Liver (tissue), 9 donors: ENCODE data around the gene PLXNA3. TPM values are rescaled to one million over a fixed set of nuclear protein-coding genes. Genes with fewer than 3 reads are reported as not detected.

Experiments used
- DNase-seq: peaks from one replicate; pipeline ENCODE4 v3.0.0-alpha.2; 2017; ENCODE audit warnings: low spot score
- H3K27ac ChIP-seq, 2 donors: one replicate each; pipeline ENCODE4 v1.7.0; 2013; ENCODE audit warnings: inconsistent platforms in 2 of 2, low read length in 2 of 2, control low read depth in 1 of 2, low read depth in 1 of 2, mild to moderate bottlenecking in 1 of 2
- H3K27me3 ChIP-seq, 4 donors: one replicate each; pipeline versions ENCODE4 v1.6.1 to v1.7.0; 2013; ENCODE audit warnings: low read length in 3 of 4, inconsistent platforms in 1 of 4, mild to moderate bottlenecking in 1 of 4, moderate library complexity in 1 of 4; ENCODE audit not compliant: control insufficient read depth in 4 of 4, insufficient read depth in 4 of 4
- H3K36me3 ChIP-seq, 4 donors: one replicate each; pipeline versions ENCODE4 v1.6.1 to v1.7.0; 2013; ENCODE audit warnings: low read length in 3 of 4, mild to moderate bottlenecking in 3 of 4, low read depth in 1 of 4, moderate library complexity in 1 of 4; ENCODE audit not compliant: control insufficient read depth in 4 of 4, insufficient read depth in 3 of 4
- H3K4me1 ChIP-seq, 4 donors: one replicate each; pipeline versions ENCODE4 v1.6.1 to v1.7.0; 2013; ENCODE audit warnings: low read length in 3 of 4, mild to moderate bottlenecking in 3 of 4, moderate library complexity in 1 of 4; ENCODE audit not compliant: control insufficient read depth in 4 of 4, insufficient read depth in 4 of 4
- H3K4me3 ChIP-seq, 3 donors: one replicate each; pipeline versions ENCODE4 v1.6.1 to v1.7.0; 2013; ENCODE audit warnings: low read length in 3 of 3, control low read depth in 1 of 3, low read depth in 1 of 3, mild to moderate bottlenecking in 1 of 3
- H3K9ac ChIP-seq, 2 donors: one replicate each; pipeline ENCODE4 v1.7.0; 2013; ENCODE audit warnings: low read length in 2 of 2, mild to moderate bottlenecking in 2 of 2, moderate library complexity in 2 of 2, control low read depth in 1 of 2, low read depth in 1 of 2
- H3K9me3 ChIP-seq, 4 donors: one replicate each; pipeline versions ENCODE4 v1.6.1 to v1.7.0; 2013; ENCODE audit warnings: low read length in 3 of 4; ENCODE audit not compliant: control insufficient read depth in 4 of 4
- FOXA1 ChIP-seq: IDR thresholded peaks from 2 replicates; pipeline ENCODE4 v1.6.1; 2016; ENCODE audit warnings: antibody characterized with exemption
- FOXA2 ChIP-seq: IDR thresholded peaks from 2 replicates; pipeline ENCODE4 v1.6.1; 2016; ENCODE audit warnings: antibody characterized with exemption
- GABPA ChIP-seq, 2 donors: IDR thresholded peaks in 1 of 2; conservative IDR thresholded peaks in 1 of 2; 2 replicates each; pipeline ENCODE4 v1.6.1; 2016; ENCODE audit warnings: antibody characterized with exemption in 2 of 2, mild to moderate bottlenecking in 1 of 2, moderate library complexity in 1 of 2
- HNF4A ChIP-seq, 2 donors: conservative IDR thresholded peaks; 2 replicates each; pipeline ENCODE4 v1.6.1; 2016; ENCODE audit warnings: antibody characterized with exemption in 2 of 2, mild to moderate bottlenecking in 2 of 2
- HNF4G ChIP-seq: IDR thresholded peaks from 2 replicates; pipeline ENCODE4 v1.6.1; 2016; ENCODE audit warnings: antibody characterized with exemption
- JUND ChIP-seq, 2 donors: IDR thresholded peaks; 2 replicates each; pipeline ENCODE4 v1.6.1; 2016; ENCODE audit warnings: antibody characterized with exemption in 2 of 2
- NR2F2 ChIP-seq: IDR thresholded peaks from 2 replicates; pipeline ENCODE4 v1.6.1; 2016; ENCODE audit warnings: antibody characterized with exemption
- RAD21 ChIP-seq, 2 donors: IDR thresholded peaks; 2 replicates each; pipeline ENCODE4 v1.6.1; 2016; ENCODE audit warnings: antibody characterized with exemption in 2 of 2, mild to moderate bottlenecking in 2 of 2
- RXRA ChIP-seq, 2 donors: IDR thresholded peaks; 2 replicates each; pipeline ENCODE4 v1.6.1; 2017 to 2018; ENCODE audit warnings: antibody characterized with exemption in 2 of 2, mild to moderate bottlenecking in 1 of 2
- SP1 ChIP-seq: IDR thresholded peaks from 2 replicates; pipeline ENCODE4 v1.6.1; 2018; ENCODE audit warnings: antibody characterized with exemption, mild to moderate bottlenecking
- TAF1 ChIP-seq: conservative IDR thresholded peaks from 2 replicates; pipeline ENCODE4 v1.6.1; 2016; ENCODE audit warnings: antibody characterized with exemption, mild to moderate bottlenecking
- YY1 ChIP-seq: IDR thresholded peaks from 2 replicates; pipeline ENCODE4 v1.6.1; 2016; ENCODE audit warnings: antibody characterized with exemption, mild to moderate bottlenecking
- WGBS: extraction: QIAGEN DNeasy Blood & Tissue Kit; methylation state at CpG from one replicate; pipeline ENCODE4 v1.1.7; 2013; 5-methylcytosine and 5-hydroxymethylcytosine counted together
- polyA plus RNA-seq, 2 donors: library from polyadenylated mRNA; stranded (reverse) in 1 of 2; unstranded in 1 of 2; fragments of 200-250 nt in 1 of 2; fragments of >200 nt in 1 of 2; fragmentation: Nextera tagmentation in 1 of 2; extraction: Ambion mirVana in 1 of 2; gene quantifications; one replicate each; pipeline versions ENCODE4 v1.2.1 to v1.2.3, GENCODE V29; 2013 to 2015
- total RNA-seq, 2 donors: library from RNA; depleted of rRNA; stranded (reverse); fragments of >200 nt; gene quantifications; one replicate each; pipeline ENCODE4 v1.2.3, GENCODE V29; 2014
- TF ChIP-seq, protein P1 (sequence below): IDR thresholded peaks from 2 replicates; pipeline ENCODE4 v1.6.1; 2016; ENCODE audit warnings: antibody characterized with exemption
- TF ChIP-seq, protein P2 (sequence below): fragments of 150-350 bp; IDR thresholded peaks from 2 replicates; pipeline ENCODE4 v1.5.1; 2017; ENCODE audit warnings: improper control_type of control experiment, low read depth, low read length; ENCODE audit not compliant: missing input control
- TF ChIP-seq, protein P3 (sequence below): IDR thresholded peaks from 2 replicates; pipeline ENCODE4 v1.6.1; 2016; ENCODE audit warnings: antibody characterized with exemption
- TF ChIP-seq, protein P4 (sequence below): IDR thresholded peaks from 2 replicates; pipeline ENCODE4 v1.6.1; 2016; ENCODE audit warnings: antibody characterized with exemption, mild to moderate bottlenecking
- donor health status: healthy.
- donor health status: healthy.
- donor health status: healthy.
- donor health status: healthy.
- donor health status: healthy.

PLXNA3 gene
- total and polyA plus RNA-seq, 4 donors, result 1.1 to 1.7 (median 1.5) TPM

DNA sequence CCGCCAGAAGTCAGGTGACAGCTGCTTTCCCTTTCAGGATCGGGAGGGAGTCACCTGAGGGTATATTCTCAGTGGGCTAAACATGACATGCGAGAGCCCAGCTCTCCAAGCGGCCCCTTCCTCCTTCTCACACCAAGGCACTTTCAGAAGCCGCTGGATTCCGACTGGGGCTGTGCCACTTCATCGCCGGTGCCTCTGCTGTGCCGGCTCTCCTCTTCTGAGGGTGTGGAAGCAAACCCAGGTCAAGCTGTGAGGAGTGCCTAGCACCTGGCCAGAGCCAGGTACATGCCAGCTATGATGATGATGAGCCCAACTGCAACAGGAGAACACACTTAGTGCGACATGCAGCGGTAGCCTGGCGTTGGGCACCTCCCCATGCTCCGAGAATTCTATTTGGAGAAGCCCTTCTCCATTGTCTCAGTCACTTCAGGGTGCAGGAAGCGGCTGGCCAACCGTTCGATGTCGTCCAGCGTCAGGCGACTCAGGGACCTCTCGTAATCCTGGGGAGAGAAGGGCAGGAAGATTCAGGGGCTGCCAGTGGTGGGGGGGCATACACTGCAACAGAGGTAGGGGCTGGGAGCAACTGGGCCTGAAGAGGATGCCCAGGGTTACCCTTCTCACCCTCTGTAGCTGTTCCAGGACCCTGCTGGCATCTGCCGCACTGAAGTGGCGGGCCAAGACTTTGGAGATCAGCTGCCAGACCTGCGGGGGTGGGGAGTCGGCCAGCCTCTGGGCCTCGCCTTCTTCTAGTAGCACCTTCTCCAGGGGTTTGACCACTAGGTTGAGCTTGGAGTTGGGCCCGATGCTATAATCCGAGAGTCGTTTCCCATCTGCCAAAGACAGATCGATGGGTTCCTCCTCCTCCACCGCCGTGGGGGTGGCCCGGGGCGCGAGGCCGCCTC is 27.3 kb downstream of the PLXNA3 start:
- no peaks in the 10 kb centered on the region for H3K27me3 ChIP-seq
- peaks cover 0 to 6% (median 2%) of the 10 kb centered on the region in 4 donors for H3K36me3 ChIP-seq
- peaks cover 9 to 36% (median 20%) of the 10 kb centered on the region in 4 donors for H3K4me1 ChIP-seq
- H3K4me3 ChIP-seq, result peak overlapping the region; percentile 59 to 86 (median 78)
- WGBS, result 52% methylated on average over 35 of the region's 35 CpGs
- no peaks in the 10 kb centered on the region for H3K9me3 ChIP-seq
- H3K27ac ChIP-seq, result peak overlapping the region; percentile 67 to 73
- peak overlapping the region in 1 of 2 donors; percentile 20 for H3K9ac ChIP-seq
- no peak for DNase-seq
- TF ChIP-seq, protein P1, sequence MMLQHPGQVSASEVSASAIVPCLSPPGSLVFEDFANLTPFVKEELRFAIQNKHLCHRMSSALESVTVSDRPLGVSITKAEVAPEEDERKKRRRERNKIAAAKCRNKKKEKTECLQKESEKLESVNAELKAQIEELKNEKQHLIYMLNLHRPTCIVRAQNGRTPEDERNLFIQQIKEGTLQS, result no peak
- TF ChIP-seq FOXA2 (no peak), JUND (IDR thresholded peaks at IDR 0.05) (no peak), FOXA1 (no peak), RAD21 (IDR thresholded peaks at IDR 0.05) (no peak), TAF1 (no peak), RXRA (IDR thresholded peaks at IDR 0.05) (no peak), HNF4G (no peak), YY1 (no peak), GABPA (IDR thresholded peaks at IDR 0.05 in 1 of 2, conservative IDR thresholded peaks at IDR 0.05 in 1 of 2) (no peak), SP1 (no peak)
- TF ChIP-seq, protein P2, sequence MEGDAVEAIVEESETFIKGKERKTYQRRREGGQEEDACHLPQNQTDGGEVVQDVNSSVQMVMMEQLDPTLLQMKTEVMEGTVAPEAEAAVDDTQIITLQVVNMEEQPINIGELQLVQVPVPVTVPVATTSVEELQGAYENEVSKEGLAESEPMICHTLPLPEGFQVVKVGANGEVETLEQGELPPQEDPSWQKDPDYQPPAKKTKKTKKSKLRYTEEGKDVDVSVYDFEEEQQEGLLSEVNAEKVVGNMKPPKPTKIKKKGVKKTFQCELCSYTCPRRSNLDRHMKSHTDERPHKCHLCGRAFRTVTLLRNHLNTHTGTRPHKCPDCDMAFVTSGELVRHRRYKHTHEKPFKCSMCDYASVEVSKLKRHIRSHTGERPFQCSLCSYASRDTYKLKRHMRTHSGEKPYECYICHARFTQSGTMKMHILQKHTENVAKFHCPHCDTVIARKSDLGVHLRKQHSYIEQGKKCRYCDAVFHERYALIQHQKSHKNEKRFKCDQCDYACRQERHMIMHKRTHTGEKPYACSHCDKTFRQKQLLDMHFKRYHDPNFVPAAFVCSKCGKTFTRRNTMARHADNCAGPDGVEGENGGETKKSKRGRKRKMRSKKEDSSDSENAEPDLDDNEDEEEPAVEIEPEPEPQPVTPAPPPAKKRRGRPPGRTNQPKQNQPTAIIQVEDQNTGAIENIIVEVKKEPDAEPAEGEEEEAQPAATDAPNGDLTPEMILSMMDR, result no peak
- TF ChIP-seq, protein P3, sequence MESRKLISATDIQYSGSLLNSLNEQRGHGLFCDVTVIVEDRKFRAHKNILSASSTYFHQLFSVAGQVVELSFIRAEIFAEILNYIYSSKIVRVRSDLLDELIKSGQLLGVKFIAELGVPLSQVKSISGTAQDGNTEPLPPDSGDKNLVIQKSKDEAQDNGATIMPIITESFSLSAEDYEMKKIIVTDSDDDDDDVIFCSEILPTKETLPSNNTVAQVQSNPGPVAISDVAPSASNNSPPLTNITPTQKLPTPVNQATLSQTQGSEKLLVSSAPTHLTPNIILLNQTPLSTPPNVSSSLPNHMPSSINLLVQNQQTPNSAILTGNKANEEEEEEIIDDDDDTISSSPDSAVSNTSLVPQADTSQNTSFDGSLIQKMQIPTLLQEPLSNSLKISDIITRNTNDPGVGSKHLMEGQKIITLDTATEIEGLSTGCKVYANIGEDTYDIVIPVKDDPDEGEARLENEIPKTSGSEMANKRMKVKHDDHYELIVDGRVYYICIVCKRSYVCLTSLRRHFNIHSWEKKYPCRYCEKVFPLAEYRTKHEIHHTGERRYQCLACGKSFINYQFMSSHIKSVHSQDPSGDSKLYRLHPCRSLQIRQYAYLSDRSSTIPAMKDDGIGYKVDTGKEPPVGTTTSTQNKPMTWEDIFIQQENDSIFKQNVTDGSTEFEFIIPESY, result no peak

DNA sequence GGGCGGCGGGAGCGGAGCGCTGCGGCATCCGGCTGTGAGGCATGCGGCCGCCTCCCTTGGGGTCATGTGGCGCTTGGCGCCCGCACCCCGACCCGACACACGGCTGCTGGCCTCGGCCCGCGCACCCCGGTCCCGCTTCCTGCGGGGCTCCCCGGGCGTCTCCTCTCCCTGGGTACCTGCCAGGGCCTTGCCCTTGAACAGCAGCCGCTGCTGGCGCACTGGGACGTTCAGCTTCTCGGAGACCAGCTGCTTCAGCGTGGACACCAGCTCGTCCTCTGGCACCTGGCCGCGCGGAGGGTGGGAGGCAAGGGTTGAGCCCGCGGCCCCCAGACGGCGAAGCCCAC is 27.9 kb downstream of the PLXNA3 start:
- peak overlapping the region; percentile 20 to 31 for H3K9ac ChIP-seq
- TF ChIP-seq, protein P3, result no peak
- TF ChIP-seq GABPA (IDR thresholded peaks at IDR 0.05 in 1 of 2, conservative IDR thresholded peaks at IDR 0.05 in 1 of 2), result no peak
- TF ChIP-seq, protein P4, sequence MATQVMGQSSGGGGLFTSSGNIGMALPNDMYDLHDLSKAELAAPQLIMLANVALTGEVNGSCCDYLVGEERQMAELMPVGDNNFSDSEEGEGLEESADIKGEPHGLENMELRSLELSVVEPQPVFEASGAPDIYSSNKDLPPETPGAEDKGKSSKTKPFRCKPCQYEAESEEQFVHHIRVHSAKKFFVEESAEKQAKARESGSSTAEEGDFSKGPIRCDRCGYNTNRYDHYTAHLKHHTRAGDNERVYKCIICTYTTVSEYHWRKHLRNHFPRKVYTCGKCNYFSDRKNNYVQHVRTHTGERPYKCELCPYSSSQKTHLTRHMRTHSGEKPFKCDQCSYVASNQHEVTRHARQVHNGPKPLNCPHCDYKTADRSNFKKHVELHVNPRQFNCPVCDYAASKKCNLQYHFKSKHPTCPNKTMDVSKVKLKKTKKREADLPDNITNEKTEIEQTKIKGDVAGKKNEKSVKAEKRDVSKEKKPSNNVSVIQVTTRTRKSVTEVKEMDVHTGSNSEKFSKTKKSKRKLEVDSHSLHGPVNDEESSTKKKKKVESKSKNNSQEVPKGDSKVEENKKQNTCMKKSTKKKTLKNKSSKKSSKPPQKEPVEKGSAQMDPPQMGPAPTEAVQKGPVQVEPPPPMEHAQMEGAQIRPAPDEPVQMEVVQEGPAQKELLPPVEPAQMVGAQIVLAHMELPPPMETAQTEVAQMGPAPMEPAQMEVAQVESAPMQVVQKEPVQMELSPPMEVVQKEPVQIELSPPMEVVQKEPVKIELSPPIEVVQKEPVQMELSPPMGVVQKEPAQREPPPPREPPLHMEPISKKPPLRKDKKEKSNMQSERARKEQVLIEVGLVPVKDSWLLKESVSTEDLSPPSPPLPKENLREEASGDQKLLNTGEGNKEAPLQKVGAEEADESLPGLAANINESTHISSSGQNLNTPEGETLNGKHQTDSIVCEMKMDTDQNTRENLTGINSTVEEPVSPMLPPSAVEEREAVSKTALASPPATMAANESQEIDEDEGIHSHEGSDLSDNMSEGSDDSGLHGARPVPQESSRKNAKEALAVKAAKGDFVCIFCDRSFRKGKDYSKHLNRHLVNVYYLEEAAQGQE, result no peak
- no peak for TF ChIP-seq HNF4G
- TF ChIP-seq FOXA1, result no peak
- TF ChIP-seq, protein P2, result no peak
- no peak for TF ChIP-seq SP1
- TF ChIP-seq JUND (IDR thresholded peaks at IDR 0.05), result no peak
- no peak for TF ChIP-seq TAF1
- no peak for TF ChIP-seq NR2F2
- TF ChIP-seq, protein P1, result no peak
- TF ChIP-seq HNF4A (conservative IDR thresholded peaks at IDR 0.05), result no peak
- 3% methylated on average over 35 of the region's 35 CpGs for WGBS

More for the DNA sequence above, 27.9 kb downstream of the PLXNA3 start:
- Histone ChIP-seq H3K9me3 (no peaks in the 10 kb centered on the region), H3K27me3 (no peaks in the 10 kb centered on the region), H3K36me3 (peaks cover 0 to 6% (median 2%) of the 10 kb centered on the region in 4 donors), H3K27ac (peak overlapping the region; percentile 67 to 73), H3K4me3 (peak overlapping the region; percentile 59 to 86 (median 78)), H3K4me1 (peaks cover 11 to 36% (median 20%) of the 10 kb centered on the region in 4 donors)
- DNase-seq, result no peak
